HUES48 (cell line): Measurements from ENCODE around the gene WIPI1.

Experiments used
- H3K27ac ChIP-seq: one replicate; pipeline ENCODE4 v1.7.0; 2013; ENCODE audit warnings: low read depth, low read length, inconsistent platforms
- H3K27me3 ChIP-seq: 2 replicates; pipeline ENCODE4 v1.6.1; 2013; ENCODE audit warnings: mild to moderate bottlenecking, low read length; ENCODE audit not compliant: control insufficient read depth, insufficient read depth
- H3K36me3 ChIP-seq: 2 replicates; pipeline ENCODE4 v1.6.1; 2013; ENCODE audit warnings: low read length; ENCODE audit not compliant: control insufficient read depth, insufficient read depth
- H3K4me1 ChIP-seq: 2 replicates; pipeline ENCODE4 v1.6.1; 2013; ENCODE audit warnings: mild to moderate bottlenecking, low read length; ENCODE audit not compliant: control insufficient read depth, insufficient read depth
- H3K4me3 ChIP-seq: 2 replicates; pipeline ENCODE4 v1.5.1; 2013; ENCODE audit warnings: mild to moderate bottlenecking, low read depth, low read length
- H3K9ac ChIP-seq: 2 replicates; pipeline ENCODE4 v1.6.1; 2013; ENCODE audit warnings: mild to moderate bottlenecking, low read depth, low read length, moderate library complexity
- H3K9me3 ChIP-seq: 2 replicates; pipeline ENCODE4 v1.6.1; 2013; ENCODE audit warnings: low read length; ENCODE audit not compliant: control insufficient read depth, insufficient read depth

Gene WIPI1

GRCh38 chr17:68450801-68451200, 6.5 kb downstream of the WIPI1 start:
- no peaks in the 10 kb centered on the region for H3K27me3 ChIP-seq
- peaks cover 3% of the 10 kb centered on the region; the same call in 1 of the 2 replicates for H3K36me3 ChIP-seq
- H3K27ac ChIP-seq, result no peak overlapping the region
- H3K4me3 ChIP-seq, result no peak overlapping the region
- H3K9me3 ChIP-seq, result no peaks in the 10 kb centered on the region
- H3K4me1 ChIP-seq, result peaks cover 5% of the 10 kb centered on the region; the same call in 1 of the 2 replicates
- H3K9ac ChIP-seq, result no peak overlapping the region

GRCh38 chr17:68450391-68450790, 6.9 kb downstream of the WIPI1 start:
- H3K36me3 ChIP-seq, result peaks cover 3% of the 10 kb centered on the region; the same call in 1 of the 2 replicates
- no peak overlapping the region for H3K27ac ChIP-seq
- no peak overlapping the region for H3K9ac ChIP-seq
- 0 out of 2 replicates have a peak, but pooled peaks cover under 1% of the 10 kb centered on the region for H3K4me1 ChIP-seq
- no peaks in the 10 kb centered on the region for H3K9me3 ChIP-seq
- no peaks in the 10 kb centered on the region for H3K27me3 ChIP-seq
- H3K4me3 ChIP-seq, result no peak overlapping the region

GRCh38 chr17:68449021-68449739, 8.1 kb downstream of the WIPI1 start:
- no peak overlapping the region for H3K4me3 ChIP-seq
- H3K9me3 ChIP-seq, result no peaks in the 10 kb centered on the region
- no peaks in the 10 kb centered on the region for H3K27me3 ChIP-seq
- peaks cover 3% of the 10 kb centered on the region; the same call in 1 of the 2 replicates for H3K36me3 ChIP-seq
- no peak overlapping the region for H3K27ac ChIP-seq
- H3K9ac ChIP-seq, result no peak overlapping the region
- no peaks in the 10 kb centered on the region for H3K4me1 ChIP-seq

GRCh38 chr17:68446626-68447041, 10.7 kb downstream of the WIPI1 start:
- H3K9ac ChIP-seq, result no peak overlapping the region
- peaks cover 3% of the 10 kb centered on the region; the same call in 1 of the 2 replicates for H3K36me3 ChIP-seq
- H3K4me3 ChIP-seq, result no peak overlapping the region
- no peaks in the 10 kb centered on the region for H3K27me3 ChIP-seq
- no peaks in the 10 kb centered on the region for H3K9me3 ChIP-seq
- H3K27ac ChIP-seq, result no peak overlapping the region
- H3K4me1 ChIP-seq, result no peaks in the 10 kb centered on the region

- no peak overlapping the region for H3K9ac ChIP-seq
- no peaks in the 10 kb centered on the region for H3K27me3 ChIP-seq
- H3K27ac ChIP-seq, result no peak overlapping the region
Observed at GRCh38 chr17:68445671-68446070, 11.6 kb downstream of the WIPI1 start.

GRCh38 chr17:68443972-68444464, 13.3 kb downstream of the WIPI1 start:
- H3K4me3 ChIP-seq, result no peak overlapping the region
- no peaks in the 10 kb centered on the region for H3K9me3 ChIP-seq
- H3K9ac ChIP-seq, result no peak overlapping the region
- H3K27me3 ChIP-seq, result no peaks in the 10 kb centered on the region
- H3K4me1 ChIP-seq, result no peaks in the 10 kb centered on the region
- H3K36me3 ChIP-seq, result no peaks in the 10 kb centered on the region; the same call in 1 of the 2 replicates
- H3K27ac ChIP-seq, result no peak overlapping the region

More at GRCh38 chr17:68445671-68446070, 11.6 kb downstream of the WIPI1 start:
- H3K4me1 ChIP-seq, result no peaks in the 10 kb centered on the region
- no peak overlapping the region for H3K4me3 ChIP-seq
- no peaks in the 10 kb centered on the region for H3K9me3 ChIP-seq
- peaks cover 3% of the 10 kb centered on the region; the same call in 1 of the 2 replicates for H3K36me3 ChIP-seq

GRCh38 chr17:68441070-68441770, 16.1 kb downstream of the WIPI1 start:
- Histone ChIP-seq H3K4me1 (0 out of 2 replicates have a peak, but pooled peaks cover 4% of the 10 kb centered on the region), H3K4me3 (no peak overlapping the region), H3K27me3 (no peaks in the 10 kb centered on the region), H3K9me3 (no peaks in the 10 kb centered on the region), H3K36me3 (no peaks in the 10 kb centered on the region), H3K9ac (no peak overlapping the region), H3K27ac (no peak overlapping the region)

GRCh38 chr17:68440526-68440925, 16.8 kb downstream of the WIPI1 start:
- Histone ChIP-seq H3K36me3 (no peaks in the 10 kb centered on the region), H3K27me3 (no peaks in the 10 kb centered on the region), H3K9ac (no peak overlapping the region), H3K4me3 (no peak overlapping the region), H3K4me1 (0 out of 2 replicates have a peak, but pooled peaks cover 6% of the 10 kb centered on the region), H3K9me3 (no peaks in the 10 kb centered on the region), H3K27ac (no peak overlapping the region)

GRCh38 chr17:68439656-68440290, 17.5 kb downstream of the WIPI1 start:
- Histone ChIP-seq H3K4me1 (0 out of 2 replicates have a peak, but pooled peaks cover 6% of the 10 kb centered on the region), H3K9ac (no peak overlapping the region), H3K9me3 (no peaks in the 10 kb centered on the region), H3K27me3 (no peaks in the 10 kb centered on the region), H3K36me3 (no peaks in the 10 kb centered on the region; the same call in 1 of the 2 replicates), H3K27ac (no peak overlapping the region), H3K4me3 (no peak overlapping the region)

- Histone ChIP-seq H3K36me3 (peaks cover 3% of the 10 kb centered on the region), H3K9me3 (no peaks in the 10 kb centered on the region), H3K27me3 (no peaks in the 10 kb centered on the region), H3K27ac (no peak overlapping the region), H3K4me3 (no peak overlapping the region), H3K9ac (no peak overlapping the region), H3K4me1 (0 out of 2 replicates have a peak, but pooled peaks cover 6% of the 10 kb centered on the region)
Observed at GRCh38 chr17:68437979-68438822, 19.1 kb downstream of the WIPI1 start.
